ENCODE results near the gene LRPPRC. TPM values are rescaled to one million over a fixed set of nuclear protein-coding genes. Genes with fewer than 3 reads are reported as not detected.

The LRPPRC gene
- total RNA-seq, 1 donor from 2014 or later: 214 TPM

- TF ChIP-seq EZH2phosphoT487 (IDR thresholded peaks at IDR 0.05) (no peak), EZH2 (IDR thresholded peaks at IDR 0.05) (no peak), CTCF (IDR thresholded peaks at IDR 0.05) (peak; percentile 7)
- H3K4me2 ChIP-seq: no peak overlapping the region
- Mint-ChIP-seq H3K4me1 (peaks cover 7% of the 10 kb centered on the region), H3K9me3 (no peaks in the 10 kb centered on the region), H3K36me3 (peaks cover 32% of the 10 kb centered on the region), H3K27me3 (ENCODE audit: insufficient read depth, low read depth) (peaks cover 3% of the 10 kb centered on the region), H3K4me3 (no peak overlapping the region), H3K27ac (no peak overlapping the region)
- no peaks in the 10 kb centered on the region for H3K4me1 ChIP-seq
- H3F3A ChIP-seq (ENCODE audit: low read depth): no peaks in the 10 kb centered on the region
- no peak overlapping the region for H2AFZ ChIP-seq (replicated peaks)
- no peaks in the 10 kb centered on the region for H3K9me3 ChIP-seq (ENCODE audit: low read depth)
- H3K27ac ChIP-seq: no peak overlapping the region
- peaks cover 41% of the 10 kb centered on the region for H3K36me3 ChIP-seq
- no peaks in the 10 kb centered on the region for H4K20me1 ChIP-seq (ENCODE audit: low read depth)
- H3K79me2 ChIP-seq (ENCODE audit: low read depth): no peaks in the 10 kb centered on the region
- DNase-seq (ENCODE audit: low spot score): peak; percentile 23
- H3K27me3 ChIP-seq: no peaks in the 10 kb centered on the region
- H3K9ac ChIP-seq: no peak overlapping the region
- no peak overlapping the region for H3K4me3 ChIP-seq
Observed at GRCh38 chr2:43898134-43898837, 97.5 kb downstream of the LRPPRC start.

- no peaks in the 10 kb centered on the region for H3F3A ChIP-seq (ENCODE audit: low read depth)
- peaks cover 3% of the 10 kb centered on the region for H3K27me3 Mint-ChIP-seq (ENCODE audit: insufficient read depth, low read depth)
- DNase-seq (ENCODE audit: low spot score): no peak
Observed at GRCh38 chr2:43897492-43897891, 98.3 kb downstream of the LRPPRC start.

GRCh38 chr2:43896906-43897305, 98.9 kb downstream of the LRPPRC start:
- Mint-ChIP-seq H3K9me3 (no peaks in the 10 kb centered on the region), H3K36me3 (peaks cover 46% of the 10 kb centered on the region), H3K4me1 (peaks cover 7% of the 10 kb centered on the region), H3K27me3 (ENCODE audit: insufficient read depth, low read depth) (peaks cover 3% of the 10 kb centered on the region), H3K27ac (no peak overlapping the region), H3K4me3 (no peak overlapping the region)
- H3K9me3 ChIP-seq (ENCODE audit: low read depth): no peaks in the 10 kb centered on the region
- H3K27me3 ChIP-seq: no peaks in the 10 kb centered on the region
- H3K9ac ChIP-seq: no peak overlapping the region
- no peaks in the 10 kb centered on the region for H4K20me1 ChIP-seq (ENCODE audit: low read depth)
- no peaks in the 10 kb centered on the region for H3F3A ChIP-seq (ENCODE audit: low read depth)
- no peaks in the 10 kb centered on the region for H3K4me1 ChIP-seq
- no peak for TF ChIP-seq CTCF (IDR thresholded peaks at IDR 0.05)
- TF ChIP-seq EZH2phosphoT487 (IDR thresholded peaks at IDR 0.05): no peak
- TF ChIP-seq EZH2 (IDR thresholded peaks at IDR 0.05): no peak
- H2AFZ ChIP-seq (replicated peaks): no peak overlapping the region
- H3K27ac ChIP-seq: no peak overlapping the region
- DNase-seq (ENCODE audit: low spot score): no peak
- H3K4me2 ChIP-seq: no peak overlapping the region
- no peaks in the 10 kb centered on the region for H3K79me2 ChIP-seq (ENCODE audit: low read depth)
- H3K36me3 ChIP-seq: peaks cover 37% of the 10 kb centered on the region
- H3K4me3 ChIP-seq: no peak overlapping the region

More at GRCh38 chr2:43897492-43897891, 98.3 kb downstream of the LRPPRC start:
- Histone ChIP-seq H3K4me2 (no peak overlapping the region), H3K9me3 (ENCODE audit: low read depth) (no peaks in the 10 kb centered on the region), H3K4me3 (no peak overlapping the region), H3K9ac (no peak overlapping the region), H3K27ac (no peak overlapping the region), H3K36me3 (peaks cover 41% of the 10 kb centered on the region), H4K20me1 (ENCODE audit: low read depth) (no peaks in the 10 kb centered on the region), H3K4me1 (no peaks in the 10 kb centered on the region), H2AFZ (replicated peaks) (no peak overlapping the region), H3K27me3 (no peaks in the 10 kb centered on the region), H3K79me2 (ENCODE audit: low read depth) (no peaks in the 10 kb centered on the region)
- Mint-ChIP-seq H3K4me1 (peaks cover 7% of the 10 kb centered on the region), H3K9me3 (no peaks in the 10 kb centered on the region), H3K36me3 (peaks cover 40% of the 10 kb centered on the region), H3K4me3 (no peak overlapping the region), H3K27ac (no peak overlapping the region)
- TF ChIP-seq CTCF (IDR thresholded peaks at IDR 0.05) (no peak), EZH2 (IDR thresholded peaks at IDR 0.05) (no peak), EZH2phosphoT487 (IDR thresholded peaks at IDR 0.05) (no peak)

All from neural progenitor cell (in vitro differentiated cells).